Measurements from ENCODE around the gene RALGAPA1. TPM values are rescaled to one million over a fixed set of nuclear protein-coding genes. Genes with fewer than 3 reads are reported as not detected.

RALGAPA1 gene
- total and polyA plus RNA-seq, 2 donors (not counting 1 experiment from before 2014, with no cell fraction given): 17.3 to 94.0 TPM

DNA sequence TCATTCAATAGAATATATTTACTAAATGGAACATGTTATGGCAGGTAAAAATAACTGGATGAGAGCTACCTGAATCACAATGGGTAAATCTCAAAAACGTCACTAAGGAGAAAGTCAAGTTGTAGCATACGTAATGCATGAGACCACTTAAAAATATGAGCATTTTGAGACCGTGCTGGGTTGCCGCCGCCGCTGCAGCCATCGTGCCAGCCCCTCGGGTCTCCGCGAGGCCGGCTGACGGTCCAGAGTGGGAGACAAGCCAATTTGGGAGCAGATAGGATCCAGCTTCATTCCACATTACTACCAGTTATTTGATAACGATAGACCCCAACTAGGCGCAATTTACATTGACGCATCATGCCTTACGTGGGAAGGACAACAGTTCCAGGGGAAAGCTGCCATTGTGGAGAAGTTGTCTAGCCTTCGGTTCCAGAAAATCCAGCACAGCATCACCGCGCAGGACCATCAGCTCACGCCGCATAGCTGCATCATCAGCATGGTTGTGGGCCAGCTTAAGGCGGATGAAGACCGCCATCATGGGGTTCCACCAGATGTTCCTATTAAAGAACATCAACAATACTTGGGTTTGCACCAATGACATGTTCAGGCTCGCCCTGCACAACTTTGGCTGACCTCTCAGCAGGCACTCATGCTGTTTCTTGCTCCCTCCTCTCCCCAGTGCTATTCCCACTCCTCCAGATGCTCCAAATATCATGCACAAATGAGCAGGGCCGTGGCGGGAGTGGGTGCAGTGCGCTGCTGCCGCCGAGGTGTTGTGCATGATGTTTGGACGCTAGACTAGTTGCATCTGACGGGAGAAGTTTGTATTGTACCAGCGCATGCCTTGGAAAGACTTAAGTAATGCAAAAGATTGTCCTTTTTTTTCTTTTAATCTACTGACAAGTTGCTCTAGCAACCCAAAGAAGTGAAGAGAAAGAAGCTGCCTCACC, 10.8 kb upstream of the RALGAPA1 start:
- H2AFZ ChIP-seq (ENCODE audit: insufficient read depth, low read depth, low read length, poor library complexity, severe bottlenecking): no peak overlapping the region
- H3K27me3 Mint-ChIP-seq: no peaks in the 10 kb centered on the region
- WGBS (ENCODE audit: insufficient coverage): 97% methylated on average over 27 of the region's 32 CpGs

More for the DNA sequence above, 10.8 kb upstream of the RALGAPA1 start:
- H3K27ac Mint-ChIP-seq: no peak overlapping the region
- Histone ChIP-seq H3K27ac (ENCODE audit: low read length in 2 of 2) (no peak overlapping the region), H3K9me3 (ENCODE audit: control extremely low read depth in 1 of 3, control insufficient read depth in 2 of 3, insufficient read depth in 1 of 3, low read length in 2 of 3) (no peaks in the 10 kb centered on the region), H3K4me3 (ENCODE audit: control extremely low read depth in 1 of 5, extremely low read depth in 1 of 5, insufficient read depth in 1 of 5, low read depth in 2 of 5, low read length in 4 of 5) (no peak overlapping the region), H4K20me1 (ENCODE audit: control insufficient read depth, insufficient read depth, low read length, poor library complexity, severe bottlenecking) (no peaks in the 10 kb centered on the region), H3K4me1 (ENCODE audit: control insufficient read depth in 2 of 2, insufficient read depth in 2 of 2, low read length in 2 of 2) (no peaks in the 10 kb centered on the region), H3K79me2 (ENCODE audit: control insufficient read depth, insufficient read depth, low read length) (no peaks in the 10 kb centered on the region), H3K36me3 (replicated peaks in 1 of 2; ENCODE audit: control extremely low read depth in 1 of 2, control insufficient read depth in 1 of 2, extremely low read depth in 1 of 2, insufficient read depth in 2 of 2, low read length in 1 of 2) (no peaks in the 10 kb centered on the region), H3K4me2 (replicated peaks; ENCODE audit: low read depth, low read length, poor library complexity, severe bottlenecking) (no peak overlapping the region), H3K9ac (ENCODE audit: low read length) (no peak overlapping the region), H3K27me3 (replicated peaks in 1 of 4; ENCODE audit: control extremely low read depth in 1 of 4, control insufficient read depth in 3 of 4, insufficient read depth in 4 of 4, low read length in 3 of 4) (no peaks in the 10 kb centered on the region)
- TF ChIP-seq, protein P1, sequence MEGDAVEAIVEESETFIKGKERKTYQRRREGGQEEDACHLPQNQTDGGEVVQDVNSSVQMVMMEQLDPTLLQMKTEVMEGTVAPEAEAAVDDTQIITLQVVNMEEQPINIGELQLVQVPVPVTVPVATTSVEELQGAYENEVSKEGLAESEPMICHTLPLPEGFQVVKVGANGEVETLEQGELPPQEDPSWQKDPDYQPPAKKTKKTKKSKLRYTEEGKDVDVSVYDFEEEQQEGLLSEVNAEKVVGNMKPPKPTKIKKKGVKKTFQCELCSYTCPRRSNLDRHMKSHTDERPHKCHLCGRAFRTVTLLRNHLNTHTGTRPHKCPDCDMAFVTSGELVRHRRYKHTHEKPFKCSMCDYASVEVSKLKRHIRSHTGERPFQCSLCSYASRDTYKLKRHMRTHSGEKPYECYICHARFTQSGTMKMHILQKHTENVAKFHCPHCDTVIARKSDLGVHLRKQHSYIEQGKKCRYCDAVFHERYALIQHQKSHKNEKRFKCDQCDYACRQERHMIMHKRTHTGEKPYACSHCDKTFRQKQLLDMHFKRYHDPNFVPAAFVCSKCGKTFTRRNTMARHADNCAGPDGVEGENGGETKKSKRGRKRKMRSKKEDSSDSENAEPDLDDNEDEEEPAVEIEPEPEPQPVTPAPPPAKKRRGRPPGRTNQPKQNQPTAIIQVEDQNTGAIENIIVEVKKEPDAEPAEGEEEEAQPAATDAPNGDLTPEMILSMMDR (IDR thresholded peaks at IDR 0.05): no peak
- no peak for TF ChIP-seq EZH2 (IDR thresholded peaks at IDR 0.05; ENCODE audit: borderline replicate concordance, insufficient read depth, low read depth, low read length, poor library complexity, severe bottlenecking)
- ATAC-seq (ENCODE audit: low read depth): no peak
- H3K4me3 Mint-ChIP-seq: no peak overlapping the region
- H3K4me1 Mint-ChIP-seq: peaks cover 5% of the 10 kb centered on the region
- intact Hi-C loops (cut with micrococcal nuclease): loop anchor here (10.0 kb wide), 2 partner anchors 945 to 1185 kb away; partner anchors contain the start of genes BAZ1A and SNX6
- CTCF ChIA-PET: interaction anchor here (0.7 to 2.5 kb wide), 6 partner anchors 11 to 127 kb away, joined by 3 to 8 read pairs (median 3); partner anchors contain the start of gene RALGAPA1
- no peaks in the 10 kb centered on the region for H3K9me3 Mint-ChIP-seq (ENCODE audit: insufficient read depth)
- DNase-seq: no peak
- POLR2A ChIA-PET: no interaction called here
